Measurements from ENCODE around the gene DPP6. TPM values are rescaled to one million over a fixed set of nuclear protein-coding genes. Genes with fewer than 3 reads are reported as not detected.

DPP6 gene
- total and polyA plus RNA-seq, 9 of the 15 experiments (the other 6 are each of a cell fraction or from before 2014, with no cell fraction given) = not detected

GRCh38 chr7:154753226-154753625 lies 701.0 kb downstream of the DPP6 start (continued):
- TF ChIP-seq ZNF408 (CRISPR knock-in tag; IDR thresholded peaks at IDR 0.05; ENCODE audit: low read depth) (no peak), ZFP36 (IDR thresholded peaks at IDR 0.05; ENCODE audit: low read depth, low read length, partially characterized antibody) (no peak), ZNF445 (CRISPR knock-in tag; IDR thresholded peaks at IDR 0.05; ENCODE audit: low read depth) (no peak), ETV5 (CRISPR knock-in tag; IDR thresholded peaks at IDR 0.05; ENCODE audit: low read depth) (no peak), RBM22 (IDR thresholded peaks at IDR 0.05; ENCODE audit: low read depth, low read length, poor library complexity, severe bottlenecking) (no peak), RBM15 (IDR thresholded peaks at IDR 0.05; ENCODE audit: insufficient read depth, low read length) (no peak), JUNB (CRISPR knock-in tag; conservative IDR thresholded peaks at IDR 0.05) (no peak), ASH1L (IDR thresholded peaks at IDR 0.05; ENCODE audit: borderline replicate concordance, low read depth, partially characterized antibody) (no peak), TSHZ1 (CRISPR knock-in tag; IDR thresholded peaks at IDR 0.05) (no peak), KLF1 (tag; IDR thresholded peaks at IDR 0.05) (no peak), ZNF384 (IDR thresholded peaks at IDR 0.05; ENCODE audit: low read depth, low read length) (no peak), ETS2 (tag; IDR thresholded peaks at IDR 0.05; ENCODE audit: borderline replicate concordance, poor library complexity, severe bottlenecking) (no peak), TEAD1 (CRISPR knock-in tag; IDR thresholded peaks at IDR 0.05) (no peak)
- TF ChIP-seq, protein P1, sequence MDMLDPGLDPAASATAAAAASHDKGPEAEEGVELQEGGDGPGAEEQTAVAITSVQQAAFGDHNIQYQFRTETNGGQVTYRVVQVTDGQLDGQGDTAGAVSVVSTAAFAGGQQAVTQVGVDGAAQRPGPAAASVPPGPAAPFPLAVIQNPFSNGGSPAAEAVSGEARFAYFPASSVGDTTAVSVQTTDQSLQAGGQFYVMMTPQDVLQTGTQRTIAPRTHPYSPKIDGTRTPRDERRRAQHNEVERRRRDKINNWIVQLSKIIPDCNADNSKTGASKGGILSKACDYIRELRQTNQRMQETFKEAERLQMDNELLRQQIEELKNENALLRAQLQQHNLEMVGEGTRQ (CRISPR knock-in tag; IDR thresholded peaks at IDR 0.05) = no peak
- TF ChIP-seq, protein P2, sequence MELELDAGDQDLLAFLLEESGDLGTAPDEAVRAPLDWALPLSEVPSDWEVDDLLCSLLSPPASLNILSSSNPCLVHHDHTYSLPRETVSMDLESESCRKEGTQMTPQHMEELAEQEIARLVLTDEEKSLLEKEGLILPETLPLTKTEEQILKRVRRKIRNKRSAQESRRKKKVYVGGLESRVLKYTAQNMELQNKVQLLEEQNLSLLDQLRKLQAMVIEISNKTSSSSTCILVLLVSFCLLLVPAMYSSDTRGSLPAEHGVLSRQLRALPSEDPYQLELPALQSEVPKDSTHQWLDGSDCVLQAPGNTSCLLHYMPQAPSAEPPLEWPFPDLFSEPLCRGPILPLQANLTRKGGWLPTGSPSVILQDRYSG (tag; conservative IDR thresholded peaks at IDR 0.05; ENCODE audit: low read depth) = no peak
